Glutamatergic neuron (in vitro differentiated cells): Measurements from ENCODE around the gene AOAH. TPM values are rescaled to one million over a fixed set of nuclear protein-coding genes. Genes with fewer than 3 reads are reported as not detected.
"Not testable (repeated sequence)": the region's sequence is repeated elsewhere in the genome, so short reads cannot be mapped to it uniquely, and the experiment has no call there.

ENCODE experiments used
- DNase-seq: peaks from one replicate; pipeline ENCODE4 v3.0.0; 2022
- H3K27ac Mint-ChIP-seq: one replicate; pipeline ENCODE4 v1.8.0; 2020; ENCODE audit warnings: mild to moderate bottlenecking, mixed read lengths, inconsistent platforms; ENCODE audit not compliant: unreplicated experiment
- H3K27me3 Mint-ChIP-seq: one replicate; pipeline ENCODE4 v1.8.0; 2020; ENCODE audit warnings: mild to moderate bottlenecking, moderate library complexity, mixed read lengths, inconsistent platforms; ENCODE audit not compliant: unreplicated experiment
- H3K36me3 Mint-ChIP-seq: one replicate; pipeline ENCODE4 v1.8.0; 2020; ENCODE audit warnings: mild to moderate bottlenecking, mixed read lengths, inconsistent platforms; ENCODE audit not compliant: unreplicated experiment
- H3K4me1 Mint-ChIP-seq: one replicate; pipeline ENCODE4 v1.8.0; 2020; ENCODE audit warnings: mild to moderate bottlenecking, low read depth, mixed read lengths, inconsistent platforms; ENCODE audit not compliant: unreplicated experiment
- H3K4me3 Mint-ChIP-seq: one replicate; pipeline ENCODE4 v1.8.0; 2020; ENCODE audit warnings: mild to moderate bottlenecking, mixed read lengths, inconsistent platforms; ENCODE audit not compliant: unreplicated experiment
- H3K9me3 Mint-ChIP-seq: one replicate; pipeline ENCODE4 v1.8.0; 2020; ENCODE audit warnings: mild to moderate bottlenecking, moderate library complexity, mixed read lengths, inconsistent platforms; ENCODE audit not compliant: unreplicated experiment
- total RNA-seq: library from RNA; stranded (reverse); fragmentation: NEBNext Ultra II Directional; extraction: Animal tissue kit (Norgen Biotek cat#: 25700); gene quantifications from one replicate; pipeline ENCODE4 v1.2.1, GENCODE V29; 2021; ENCODE audit not compliant: unreplicated experiment
- TF ChIP-seq, protein P1 (sequence below): fragments of 200-600 bp; sonication (generic); IDR thresholded peaks from one replicate; pipeline ENCODE4 v1.5.0; 2021; ENCODE audit not compliant: partially characterized antibody, unreplicated experiment

AOAH gene
- total RNA-seq, 1 donor from 2014 or later: not detected

DNA sequence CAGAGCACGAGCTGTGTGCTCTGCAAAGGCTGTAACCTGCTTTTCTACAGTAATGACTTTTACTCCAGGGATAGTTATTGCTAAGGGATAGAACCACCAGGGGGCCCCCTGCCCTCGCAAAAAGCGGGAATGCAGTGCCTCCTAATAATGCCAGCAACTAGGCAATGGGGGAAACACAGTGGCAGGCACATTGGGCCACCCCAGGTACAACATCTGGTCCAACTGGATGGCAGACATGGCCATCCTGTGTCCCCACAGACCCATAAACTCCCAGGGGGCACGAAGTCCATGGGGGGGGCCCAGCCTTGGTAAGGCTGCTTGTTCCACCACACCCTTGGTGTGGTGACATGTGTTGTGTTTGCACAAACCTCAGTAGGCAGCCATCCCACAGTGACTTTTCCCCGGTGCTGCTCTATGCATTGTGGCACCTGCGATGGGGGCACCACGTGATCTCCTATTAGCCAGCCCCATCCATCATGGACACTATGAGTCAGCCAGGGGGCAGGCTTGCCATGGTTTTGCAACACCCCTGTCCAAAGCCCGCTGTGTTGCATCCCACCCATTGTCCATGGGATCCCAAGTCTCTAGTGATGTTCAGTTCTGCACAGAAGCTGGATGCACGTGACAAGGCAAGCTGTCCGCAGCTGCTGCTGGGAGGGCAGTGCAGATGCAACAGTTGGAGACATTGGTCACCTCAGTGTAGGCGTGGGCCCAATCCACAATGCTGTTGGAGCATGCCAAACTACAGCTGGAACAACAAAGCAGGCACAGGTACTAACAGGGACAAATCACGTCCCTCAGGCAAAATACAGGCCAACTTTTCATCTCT is 250.6 kb downstream of the AOAH start:
- Mint-ChIP-seq H3K4me3 (no peak overlapping the region), H3K9me3 (no peaks in the 10 kb centered on the region), H3K27ac (no peak overlapping the region)

DNA sequence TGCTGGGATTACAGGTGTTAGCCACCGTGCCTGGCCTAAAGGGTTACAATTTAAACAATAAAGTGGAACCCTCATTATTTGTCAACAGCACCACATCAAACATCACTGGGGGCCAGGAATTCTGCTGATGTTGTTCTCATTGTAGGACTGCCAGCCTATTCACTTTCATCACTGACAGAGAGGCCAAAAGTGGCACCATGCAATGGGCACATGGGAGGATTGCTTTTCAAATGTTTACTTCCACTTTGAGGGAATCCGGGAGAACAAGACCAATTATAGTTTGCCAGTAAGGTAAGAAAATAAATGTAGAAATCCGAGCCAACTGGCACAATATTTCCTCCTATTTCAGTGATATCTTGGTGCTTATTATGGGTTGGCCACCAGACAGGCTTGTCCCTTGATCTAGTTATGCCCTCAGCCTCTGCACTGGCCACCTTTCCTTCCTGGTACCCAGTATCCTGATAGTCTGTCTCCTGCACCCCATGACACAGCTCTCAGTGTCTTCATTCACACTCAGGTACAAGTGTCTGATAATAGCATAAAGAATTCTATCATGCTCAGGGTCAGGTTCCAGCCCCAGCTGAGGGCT is 252.1 kb downstream of the AOAH start:
- Mint-ChIP-seq H3K27ac (no peak overlapping the region), H3K4me1 (peaks cover 6% of the 10 kb centered on the region), H3K9me3 (no peaks in the 10 kb centered on the region), H3K4me3 (no peak overlapping the region), H3K27me3 (peaks cover 4% of the 10 kb centered on the region), H3K36me3 (peaks cover 5% of the 10 kb centered on the region)
- TF ChIP-seq, protein P1, sequence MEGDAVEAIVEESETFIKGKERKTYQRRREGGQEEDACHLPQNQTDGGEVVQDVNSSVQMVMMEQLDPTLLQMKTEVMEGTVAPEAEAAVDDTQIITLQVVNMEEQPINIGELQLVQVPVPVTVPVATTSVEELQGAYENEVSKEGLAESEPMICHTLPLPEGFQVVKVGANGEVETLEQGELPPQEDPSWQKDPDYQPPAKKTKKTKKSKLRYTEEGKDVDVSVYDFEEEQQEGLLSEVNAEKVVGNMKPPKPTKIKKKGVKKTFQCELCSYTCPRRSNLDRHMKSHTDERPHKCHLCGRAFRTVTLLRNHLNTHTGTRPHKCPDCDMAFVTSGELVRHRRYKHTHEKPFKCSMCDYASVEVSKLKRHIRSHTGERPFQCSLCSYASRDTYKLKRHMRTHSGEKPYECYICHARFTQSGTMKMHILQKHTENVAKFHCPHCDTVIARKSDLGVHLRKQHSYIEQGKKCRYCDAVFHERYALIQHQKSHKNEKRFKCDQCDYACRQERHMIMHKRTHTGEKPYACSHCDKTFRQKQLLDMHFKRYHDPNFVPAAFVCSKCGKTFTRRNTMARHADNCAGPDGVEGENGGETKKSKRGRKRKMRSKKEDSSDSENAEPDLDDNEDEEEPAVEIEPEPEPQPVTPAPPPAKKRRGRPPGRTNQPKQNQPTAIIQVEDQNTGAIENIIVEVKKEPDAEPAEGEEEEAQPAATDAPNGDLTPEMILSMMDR: no peak
- DNase-seq: no peak

More for the DNA sequence above, 250.6 kb downstream of the AOAH start:
- H3K4me1 Mint-ChIP-seq: peaks cover 4% of the 10 kb centered on the region
- H3K36me3 Mint-ChIP-seq: no peaks in the 10 kb centered on the region
- TF ChIP-seq, protein P1: peak; percentile 66
- no peaks in the 10 kb centered on the region for H3K27me3 Mint-ChIP-seq
- DNase-seq: peak; percentile 77

DNA sequence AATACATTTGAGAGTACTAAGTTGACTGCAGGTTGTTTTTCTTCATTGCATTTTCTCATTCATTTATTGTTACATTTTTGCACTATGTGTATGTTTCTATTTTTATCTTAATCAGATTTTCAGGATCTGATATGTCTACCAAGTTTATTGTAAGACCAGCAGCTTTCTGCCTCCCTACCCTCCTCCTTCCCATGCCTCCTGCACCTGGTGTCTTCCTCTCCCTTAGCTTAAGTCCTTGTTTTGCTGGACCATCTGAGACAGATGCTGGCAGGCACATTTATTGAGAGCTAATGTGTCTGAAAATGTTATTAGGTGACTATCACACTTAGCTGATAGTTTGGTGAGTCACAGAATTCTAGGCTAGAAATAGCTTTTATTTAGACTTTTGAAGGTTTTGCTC is 255.1 kb downstream of the AOAH start:
- H3K4me1 Mint-ChIP-seq: peaks cover 6% of the 10 kb centered on the region

DNA sequence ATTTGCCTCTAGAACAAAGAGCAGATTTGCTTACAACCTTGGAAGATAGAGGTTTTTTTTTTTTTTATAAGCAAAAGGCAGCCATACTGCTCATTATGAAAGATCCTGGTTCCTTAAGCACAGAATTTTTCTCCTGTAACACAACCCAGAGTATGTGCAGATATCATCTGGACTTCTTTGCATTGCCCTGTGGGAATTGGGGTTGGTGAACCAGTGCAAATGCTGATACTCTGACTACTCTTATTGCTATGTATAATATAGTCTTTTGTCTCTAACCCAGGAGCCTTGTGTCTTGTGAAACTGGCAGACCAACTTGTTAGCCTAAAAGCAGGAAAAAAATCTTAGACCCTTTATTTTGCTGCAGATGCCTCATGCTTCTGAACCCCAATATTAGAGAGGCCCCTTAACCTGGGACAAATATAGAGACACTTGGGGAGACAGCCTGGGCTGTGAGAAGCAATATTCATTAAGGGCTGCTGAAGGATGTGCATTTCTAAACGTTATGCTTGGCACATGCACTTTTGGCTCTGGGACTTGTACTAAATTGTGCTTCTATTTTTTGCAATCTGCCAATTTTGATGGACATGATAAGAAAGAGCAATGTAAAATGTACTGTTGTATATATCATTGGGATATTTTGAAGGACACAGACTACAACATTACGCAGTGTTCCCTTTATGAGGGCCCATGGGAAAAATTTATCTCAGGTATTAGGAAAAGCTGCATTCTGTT is 255.8 kb downstream of the AOAH start:
- H3K4me1 Mint-ChIP-seq: peaks cover 6% of the 10 kb centered on the region
- TF ChIP-seq, protein P1: no peak
- H3K27me3 Mint-ChIP-seq: peaks cover 4% of the 10 kb centered on the region
- H3K27ac Mint-ChIP-seq: no peak overlapping the region
- H3K4me3 Mint-ChIP-seq: no peak overlapping the region
- DNase-seq: no peak
- H3K36me3 Mint-ChIP-seq: peaks cover 16% of the 10 kb centered on the region
- H3K9me3 Mint-ChIP-seq: peaks cover 2% of the 10 kb centered on the region

More for the DNA sequence above, 255.1 kb downstream of the AOAH start:
- Mint-ChIP-seq H3K9me3 (peaks cover 2% of the 10 kb centered on the region), H3K27me3 (peaks cover 4% of the 10 kb centered on the region), H3K4me3 (no peak overlapping the region), H3K36me3 (peaks cover 16% of the 10 kb centered on the region), H3K27ac (no peak overlapping the region)
- TF ChIP-seq, protein P1: no peak
- no peak for DNase-seq

DNA sequence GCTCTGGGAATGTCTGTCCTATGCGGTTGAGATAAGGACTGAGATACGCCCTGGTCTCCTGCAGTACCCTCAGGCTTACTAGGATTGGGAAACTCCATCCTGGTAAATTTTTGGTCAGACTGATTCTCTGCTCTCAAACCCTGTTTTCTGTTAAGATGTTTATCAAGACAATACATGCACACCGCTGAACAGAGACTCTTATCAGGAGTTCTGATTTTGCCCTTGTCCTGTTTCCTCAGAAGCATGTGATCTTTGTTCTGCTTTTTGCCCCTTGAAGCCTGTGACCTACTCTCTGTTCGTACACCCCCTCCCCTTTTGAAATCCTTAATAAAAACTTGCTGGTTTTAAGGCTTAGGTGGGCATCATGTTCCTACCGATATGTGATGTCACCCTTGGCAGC is 258.3 kb downstream of the AOAH start:
- H3K4me1 Mint-ChIP-seq: not testable (repeated sequence)

More for the DNA sequence above, 258.3 kb downstream of the AOAH start:
- H3K27me3 Mint-ChIP-seq, H3K9me3 Mint-ChIP-seq, H3K4me3 Mint-ChIP-seq, DNase-seq, H3K27ac Mint-ChIP-seq: not testable (repeated sequence)
- peaks cover 16% of the 10 kb centered on the region for H3K36me3 Mint-ChIP-seq
